Lung (tissue), 16 donors: Measurements from ENCODE around the gene IFNA16. TPM values are rescaled to one million over a fixed set of nuclear protein-coding genes. Genes with fewer than 3 reads are reported as not detected.
"Not testable (repeated sequence)": the region's sequence is repeated elsewhere in the genome, so short reads cannot be mapped to it uniquely, and the experiment has no call there.

ENCODE experiments used
- ATAC-seq: fragments of 200-7000 bp; cut with Tn5 transposase; one replicate; pipeline ENCODE4 v1.9.1; 2020; ENCODE audit warnings: moderate number of reproducible peaks; ENCODE audit not compliant: insufficient read depth, low FRiP score
- DNase-seq, 3 donors: peaks; one replicate each; pipeline ENCODE4 v3.0.0-alpha.2; 2013 to 2017
- H3K27ac ChIP-seq, 2 donors: one replicate each; pipeline ENCODE4 v1.5.1; 2013; ENCODE audit warnings: mild to moderate bottlenecking in 2 of 2, moderate library complexity in 2 of 2, control low read depth in 1 of 2, inconsistent platforms in 1 of 2, low read depth in 1 of 2, low read length in 1 of 2
- H3K27me3 ChIP-seq, 3 donors: one replicate each; pipeline ENCODE4 v1.5.1; 2013; ENCODE audit warnings: low read length in 2 of 3; ENCODE audit not compliant: control insufficient read depth in 3 of 3, insufficient read depth in 3 of 3
- H3K36me3 ChIP-seq, 4 donors: one replicate each; pipeline ENCODE4 v1.5.1; 2013; ENCODE audit warnings: low read length in 4 of 4, mild to moderate bottlenecking in 1 of 4, moderate library complexity in 1 of 4; ENCODE audit not compliant: control insufficient read depth in 4 of 4, insufficient read depth in 4 of 4
- H3K4me1 ChIP-seq, 5 donors: one replicate each; pipeline ENCODE4 v1.5.1; 2013; ENCODE audit warnings: low read length in 5 of 5, mild to moderate bottlenecking in 2 of 5, moderate library complexity in 1 of 5; ENCODE audit not compliant: control insufficient read depth in 5 of 5, insufficient read depth in 5 of 5
- H3K4me3 ChIP-seq: one replicate; pipeline ENCODE4 v1.5.1; 2013; ENCODE audit warnings: mild to moderate bottlenecking, control low read depth, moderate library complexity
- H3K9ac ChIP-seq, 2 donors: one replicate each; pipeline ENCODE4 v1.5.1; 2013; ENCODE audit warnings: low read length in 2 of 2, control low read depth in 1 of 2; ENCODE audit not compliant: insufficient read depth in 1 of 2
- H3K9me3 ChIP-seq, 4 donors: one replicate each; pipeline ENCODE4 v1.5.1; 2013; ENCODE audit warnings: low read length in 3 of 4, mild to moderate bottlenecking in 1 of 4, moderate library complexity in 1 of 4; ENCODE audit not compliant: control insufficient read depth in 4 of 4, insufficient read depth in 3 of 4
- CTCF ChIP-seq: IDR thresholded peaks from 2 replicates; pipeline ENCODE4 v1.5.1; 2012; ENCODE audit warnings: mild to moderate bottlenecking; ENCODE audit errors: control extremely low read depth, extremely low read depth
- WGBS, 2 donors: extraction: QIAGEN DNeasy Blood & Tissue Kit; methylation state at CpG; one replicate each; pipeline ENCODE4 v1.1.7; 2013; 5-methylcytosine and 5-hydroxymethylcytosine counted together
- long read RNA-seq, 5 donors: transcript quantifications; one replicate each; lab custom pipeline, GENCODE V29; 2026
- polyA plus RNA-seq, 2 donors: library from polyadenylated mRNA; stranded (reverse); fragments of 200-250 nt; gene quantifications; one replicate each; pipeline ENCODE4 v1.2.1, GENCODE V29; 2013
- total RNA-seq, 2 donors: library from RNA; depleted of rRNA in 1 of 2; stranded (reverse); fragments of >200 nt in 1 of 2; gene quantifications; one replicate each; pipeline ENCODE4 v1.2.1, GENCODE V29; 2014 to 2021
- donor health status: control.
- donor health status: control.
- donor health status: Bipolar disorder and iron deficiency.
- donor health status: healthy.
- donor health status: DM: yes; HTN: yes; CAD: no.

IFNA16 gene
- total RNA-seq (not detected), polyA plus RNA-seq (not detected)
- long read RNA-seq, donor 1: 0 reads
- long read RNA-seq, donor 2: 0 reads
- long read RNA-seq, donor 3: 0 reads
- long read RNA-seq, donor 4: 0 reads
- long read RNA-seq, donor 5: 0 reads

GRCh38 chr9:21217211-21217610, at the start of gene IFNA16:
IFNA16 (minus strand) TSS chr9:21217311; CDS start chr9:21217305, 6 bp downstream.
- not testable (repeated sequence) for H3K36me3 ChIP-seq, ATAC-seq, H3K27me3 ChIP-seq, H3K4me3 ChIP-seq, H3K9me3 ChIP-seq, H3K27ac ChIP-seq, H3K9ac ChIP-seq, H3K4me1 ChIP-seq, DNase-seq
- WGBS, 2 donors: 83 to 93% methylated on average over 1 of the region's 1 CpG

- WGBS, 2 donors: 47 to 90% methylated on average over 1 of the region's 1 CpG
- H3K4me1 ChIP-seq: no peaks in the 10 kb centered on the region
Observed at GRCh38 chr9:21265421-21266189, 48.5 kb upstream of the IFNA16 start.

GRCh38 chr9:21255538-21256212, 38.6 kb upstream of the IFNA16 start:
- DNase-seq (no peak), ATAC-seq (no peak)
- Histone ChIP-seq H3K36me3 (no peaks in the 10 kb centered on the region), H3K9ac (no peak overlapping the region), H3K4me1 (peaks cover 0 to 3% (median 0%) of the 10 kb centered on the region in 5 donors), H3K9me3 (no peaks in the 10 kb centered on the region), H3K27me3 (peaks cover 0 to 2% (median 0%) of the 10 kb centered on the region in 3 donors), H3K27ac (no peak overlapping the region), H3K4me3 (no peak overlapping the region)
- TF ChIP-seq CTCF: no peak
- 63 to 76% methylated on average over 5 of the region's 5 CpGs for WGBS, 2 donors

More at GRCh38 chr9:21265421-21266189, 48.5 kb upstream of the IFNA16 start:
- no peaks in the 10 kb centered on the region for H3K27me3 ChIP-seq
- no peak for DNase-seq
- ATAC-seq: no peak
- H3K4me3 ChIP-seq: no peak overlapping the region
- peaks cover 0 to 3% (median 0%) of the 10 kb centered on the region in 4 donors for H3K9me3 ChIP-seq
- TF ChIP-seq CTCF: no peak
- H3K36me3 ChIP-seq: no peaks in the 10 kb centered on the region
- no peak overlapping the region for H3K9ac ChIP-seq
- no peak overlapping the region for H3K27ac ChIP-seq
